DMS153 treated with DMSO at 0.1 percent for 48 hours (cell line): ENCODE data around the gene LRP11.
"Not testable (repeated sequence)": the region's sequence is repeated elsewhere in the genome, so short reads cannot be mapped to it uniquely, and the experiment has no call there.

Experiments used
- DNase-seq: peaks from one replicate; lab custom pipeline; 2025; ENCODE audit not compliant: unreplicated experiment; lab: John Stamatoyannopoulos, UW

Gene LRP11

DNA sequence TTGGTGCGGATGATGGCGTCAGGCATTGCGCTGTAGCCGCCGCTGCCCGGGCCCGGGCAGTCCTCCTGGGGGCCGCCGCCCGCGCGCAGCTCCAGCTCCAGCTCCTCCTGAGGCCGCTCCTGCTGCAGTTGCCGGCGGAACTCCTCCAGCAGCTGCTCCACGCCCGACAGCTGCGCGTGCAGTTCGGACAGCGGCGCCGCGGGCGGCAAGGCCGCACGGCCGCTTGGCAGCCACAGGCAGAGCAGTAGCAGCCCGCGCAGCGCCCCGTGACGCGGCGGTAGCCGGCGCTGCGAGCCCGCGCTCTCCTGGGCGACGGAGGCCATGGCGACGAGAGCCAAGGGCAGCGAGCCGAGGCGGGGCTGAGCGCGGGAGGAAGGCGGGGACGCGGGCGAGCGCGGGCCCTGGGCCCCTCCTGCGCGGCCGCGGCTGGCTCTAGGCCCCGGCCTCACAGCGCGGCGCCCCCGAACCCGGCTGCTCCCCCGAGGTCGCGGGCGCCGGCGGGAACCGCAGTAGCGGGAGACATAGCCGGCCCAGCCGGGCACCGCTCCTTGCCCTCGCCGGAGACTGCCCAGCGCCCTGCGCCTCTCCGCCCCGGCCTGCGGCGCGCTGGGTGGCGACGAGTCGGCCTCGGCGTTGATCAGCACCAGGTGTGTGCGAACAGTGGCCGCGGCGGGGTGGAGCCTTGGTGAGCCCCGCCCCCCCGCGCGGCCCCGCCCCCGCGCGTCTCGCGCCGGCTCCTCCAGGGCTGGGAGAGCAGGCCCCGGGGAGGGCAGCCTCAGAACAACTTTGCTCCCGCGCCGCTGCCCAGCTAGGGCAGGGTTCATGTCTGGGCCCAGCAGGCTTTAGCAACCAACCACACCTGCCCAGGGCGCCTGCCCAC lies at the start of gene LRP11:
Gene LRP11 (minus strand): TSS at position 662 of the 880 bp plus-strand sequence. CDS start 339 bp downstream, at position 323.
- DNase-seq, result peak; percentile 77

DNA sequence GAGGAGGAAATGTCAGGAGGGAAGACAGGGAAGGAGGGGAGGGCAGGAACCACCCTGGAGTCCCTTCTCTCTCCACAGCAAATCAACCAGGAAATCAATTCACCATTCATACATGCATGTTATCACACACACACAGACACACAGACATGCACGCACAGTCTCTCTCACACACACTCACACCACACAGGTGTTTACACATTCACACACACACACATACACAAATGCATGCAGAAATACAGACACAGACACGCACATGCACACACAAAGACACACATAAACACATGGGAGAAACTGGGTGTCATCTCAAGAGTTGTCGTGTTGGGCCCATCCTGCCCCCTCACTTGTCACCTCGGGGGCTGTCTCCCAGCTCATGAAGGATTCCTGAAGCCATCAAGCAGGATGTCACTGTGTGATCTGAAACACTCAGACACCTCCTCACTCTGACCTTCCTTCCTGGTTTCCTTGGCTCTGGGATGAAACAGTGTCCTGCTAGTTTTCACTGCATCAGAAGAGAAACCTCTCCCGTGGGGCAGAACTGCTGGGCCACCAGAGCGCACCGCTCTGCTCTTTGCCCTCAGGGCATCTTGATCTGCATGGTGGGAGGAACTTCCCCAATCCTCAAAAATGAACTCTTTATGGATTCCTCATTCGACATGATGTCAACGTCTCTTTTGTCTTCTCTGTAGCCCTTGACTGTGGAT lies 49.5 kb upstream of the LRP11 start:
- no peak for DNase-seq

DNA sequence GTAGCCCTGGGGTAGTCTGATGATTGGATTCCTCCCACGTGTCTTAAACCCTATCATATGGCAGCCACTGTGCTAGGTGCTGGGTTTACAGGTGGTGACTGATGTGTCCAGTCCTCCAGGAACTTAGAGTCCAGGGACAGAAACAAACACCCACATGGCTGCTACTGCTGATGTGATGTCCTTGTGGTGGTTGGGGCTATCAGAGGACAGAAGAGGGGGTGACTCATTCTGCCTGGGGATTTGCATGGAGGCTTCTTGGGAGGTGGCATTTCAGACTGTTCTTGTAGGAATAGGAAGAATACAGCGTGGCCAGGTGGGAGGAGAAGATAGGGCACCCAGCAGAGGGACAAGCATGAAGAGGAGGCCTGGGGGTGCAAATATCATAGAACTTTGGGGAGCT lies 48.9 kb upstream of the LRP11 start:
- no peak for DNase-seq

GRCh38 chr6:149912680-149913079 lies 48.5 kb upstream of the LRP11 start:
- DNase-seq, result not testable (repeated sequence)

- DNase-seq, result no peak
Measured at GRCh38 chr6:149910721-149911151, 46.6 kb upstream of the LRP11 start.

DNA sequence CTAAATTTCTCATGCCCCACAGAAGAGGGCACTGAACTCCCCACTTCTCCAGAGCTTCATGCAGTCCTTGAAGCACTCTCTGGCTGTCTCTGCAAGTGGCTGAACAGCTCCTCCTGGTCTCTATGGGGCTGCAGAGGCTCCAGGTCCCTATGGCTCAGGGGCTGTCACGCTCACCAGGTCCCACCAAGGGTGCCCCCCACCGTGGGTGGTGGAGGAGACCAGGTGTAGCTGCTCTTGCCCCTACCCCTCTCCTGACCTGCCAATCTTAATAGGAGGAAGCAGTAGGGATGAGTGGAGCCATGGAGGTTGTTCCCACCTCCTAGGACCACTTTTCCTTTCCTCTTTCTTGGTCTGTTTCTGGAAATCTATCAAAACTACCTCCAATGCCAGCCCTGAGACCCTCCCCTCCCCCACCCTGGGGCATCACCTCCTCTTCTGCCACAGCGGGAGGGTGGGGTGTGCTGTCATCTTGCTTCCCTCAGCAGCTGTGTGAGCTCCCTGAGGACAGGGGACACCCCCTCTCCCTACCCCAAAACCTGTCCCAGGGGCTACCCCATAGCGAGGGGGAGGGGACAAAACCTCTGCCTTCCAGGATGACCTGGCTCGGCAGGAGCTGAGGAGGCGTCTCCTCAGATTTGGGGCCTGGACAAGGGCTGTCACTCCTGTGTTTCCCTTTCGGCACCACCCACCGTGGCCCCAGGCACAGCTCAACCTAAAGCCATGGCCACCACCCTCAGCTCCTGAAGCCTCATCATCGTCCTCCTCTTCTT lies 45.7 kb upstream of the LRP11 start:
- no peak for DNase-seq

DNA sequence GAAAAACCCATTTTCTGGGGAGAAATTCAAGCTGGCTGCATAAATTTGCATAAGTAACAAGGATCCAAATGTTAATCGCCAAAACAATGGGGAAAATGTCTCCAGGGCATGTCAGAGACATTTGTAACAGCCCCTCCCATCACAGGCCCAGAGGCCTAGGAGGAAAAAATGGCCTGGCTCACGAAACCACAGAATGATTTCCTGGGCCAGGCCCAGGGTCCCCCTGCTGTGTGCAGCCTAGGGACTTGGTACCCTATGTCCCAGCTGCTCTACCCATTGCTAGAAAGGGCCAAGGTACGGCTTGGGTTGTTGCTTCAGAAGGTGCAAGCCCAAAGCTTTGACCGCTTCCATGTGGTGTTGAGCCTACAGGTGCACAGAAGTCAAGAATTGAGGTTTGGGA lies 44.3 kb upstream of the LRP11 start:
- not testable (repeated sequence) for DNase-seq

- no peak for DNase-seq
Measured at GRCh38 chr6:149907317-149907716, 43.2 kb upstream of the LRP11 start.

DNA sequence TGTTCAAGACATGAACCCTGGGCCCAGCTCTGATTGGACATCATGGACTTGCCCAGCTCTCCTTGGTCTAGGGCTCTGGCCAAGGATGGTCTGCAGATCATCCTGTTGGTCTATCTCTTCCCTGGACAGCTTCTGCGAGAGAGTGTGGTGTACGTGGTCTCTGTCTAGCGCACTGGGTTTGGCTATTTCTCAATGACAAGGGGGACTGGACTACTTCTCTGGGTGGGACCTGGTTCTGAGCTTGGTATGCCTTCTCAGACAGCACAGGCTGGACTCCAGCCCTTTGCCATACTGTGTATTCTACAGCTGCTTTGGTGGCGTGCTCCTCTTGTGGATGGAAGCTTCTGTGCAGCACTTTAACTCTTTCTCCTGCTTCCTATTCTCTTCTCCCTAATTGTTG lies 42.2 kb upstream of the LRP11 start:
- no peak for DNase-seq

GRCh38 chr6:149905911-149906371 lies 41.8 kb upstream of the LRP11 start:
- DNase-seq, result no peak

GRCh38 chr6:149905371-149905910 lies 41.3 kb upstream of the LRP11 start:
- DNase-seq, result no peak

- no peak for DNase-seq
Measured at GRCh38 chr6:149904661-149905370, 40.7 kb upstream of the LRP11 start.

- DNase-seq, result no peak
Measured at GRCh38 chr6:149903938-149904611, 39.9 kb upstream of the LRP11 start.

- no peak for DNase-seq
Measured at GRCh38 chr6:149901444-149902140, 37.4 kb upstream of the LRP11 start.

GRCh38 chr6:149900620-149901443 lies 36.7 kb upstream of the LRP11 start:
- DNase-seq, result no peak

DNA sequence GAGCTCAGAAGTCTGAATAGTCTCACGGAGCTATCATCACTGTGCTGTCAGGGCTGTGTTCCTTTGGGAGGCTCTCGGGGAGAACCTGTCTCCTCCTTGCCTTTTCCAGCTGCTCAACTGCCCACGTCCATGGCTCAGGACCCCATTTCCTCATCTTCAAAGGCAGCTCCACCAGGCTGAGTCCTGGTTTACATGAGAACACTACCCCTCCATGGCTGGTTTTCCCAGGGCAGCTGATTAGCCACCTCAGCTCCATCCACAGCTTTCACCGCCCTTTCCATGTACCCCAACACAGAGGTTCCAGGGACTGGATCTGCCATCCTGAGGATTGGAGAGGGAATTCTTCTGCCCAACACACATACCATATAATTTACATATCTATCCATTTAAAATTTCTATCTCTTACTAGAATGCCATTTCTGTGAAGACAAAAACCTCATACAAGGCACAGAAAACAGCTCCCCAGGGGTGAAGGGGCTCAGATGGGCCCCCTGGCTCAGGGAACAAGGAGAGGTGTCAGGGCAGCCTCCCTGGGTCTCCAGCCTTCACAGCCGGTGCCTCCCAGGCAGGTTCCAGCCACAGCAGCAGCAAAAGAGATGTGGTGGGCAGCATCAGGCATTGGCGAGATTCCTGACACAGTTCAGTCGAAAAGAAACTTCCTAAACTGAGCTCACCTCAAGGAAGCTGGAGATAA lies 35.9 kb upstream of the LRP11 start:
- no peak for DNase-seq

GRCh38 chr6:149899486-149899885 lies 35.3 kb upstream of the LRP11 start:
- no peak for DNase-seq

DNA sequence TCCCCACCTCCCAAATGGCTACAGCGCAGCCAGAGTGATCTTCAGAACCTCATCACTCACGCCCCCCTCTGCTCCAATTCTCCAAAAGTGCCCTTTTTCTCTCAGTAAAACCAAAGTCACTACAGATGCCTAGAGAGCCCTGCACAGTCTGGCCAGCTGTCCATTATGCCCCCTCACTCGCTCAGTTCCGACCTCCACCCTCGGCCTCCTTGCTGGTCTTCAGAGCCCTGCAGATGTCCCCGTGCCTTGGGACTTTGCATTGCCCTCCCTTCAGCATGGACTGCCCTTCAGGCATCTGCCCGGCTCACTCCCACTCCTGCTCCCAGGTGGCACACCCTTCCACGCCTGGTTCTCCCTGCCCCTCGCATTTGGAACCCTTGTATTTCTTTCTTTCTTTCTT lies 34.8 kb upstream of the LRP11 start:
- DNase-seq, result no peak
